GM12878 (cell line): ENCODE measurements around the gene UBASH3A. TPM values are rescaled to one million over a fixed set of nuclear protein-coding genes. Genes with fewer than 3 reads are reported as not detected.

ENCODE experiments used
- ATAC-seq: fragments of 200-7000 bp; cut with Tn5 transposase; 3 replicates; pipeline ENCODE4 v1.9.1; 2020; ENCODE audit warnings: mild to moderate bottlenecking, moderate library complexity
- BruUV-seq: library from RNA; stranded (reverse); fragments of 400-500 nt; replicated peaks from 2 replicates; lab custom pipeline; 2021; lab: Mats Ljungman, UMichigan
- CTCF ChIA-PET: fragments of 300-600 bp; sonication (Branson Sonifier 250); formaldehyde crosslinking; extraction: SDS; loops from one replicate; lab custom pipeline; 2021; ENCODE audit warnings: inconsistent platforms; lab: Yijun Ruan, JAX
- POLR2A ChIA-PET: fragments of 350-600 bp; formaldehyde crosslinking; extraction: SDS; loops from one replicate; lab custom pipeline; 2021; ENCODE audit warnings: inconsistent platforms; lab: Charles Lee
- RAD21 ChIA-PET: fragments of 300-600 bp; sonication (Branson Sonifier 250); formaldehyde crosslinking; loops from one replicate; lab custom pipeline; 2023; ENCODE audit warnings: antibody characterized with exemption; ENCODE audit not compliant: unreplicated experiment; lab: Charles Lee
- SMC1A ChIA-PET: fragments of 300-600 bp; sonication (Branson Sonifier 250); formaldehyde crosslinking; loops from one replicate; lab custom pipeline; 2023; ENCODE audit not compliant: unreplicated experiment, uncharacterized antibody; lab: Charles Lee
- DNase-seq: peaks from one replicate; pipeline ENCODE4 v3.0.0-alpha.2; 2011; ENCODE audit warnings: low read depth, low spot score
- FAIRE-seq: peaks from 3 replicates; lab custom pipeline; 2011; peaks lifted over from hg19 to GRCh38; lab: Jason Lieb, UNC
- H2AFZ ChIP-seq: 2 replicates; pipeline ENCODE4 v1.6.0; 2011; ENCODE audit warnings: low read depth, low read length, control low read depth; ENCODE audit not compliant: control insufficient read depth
- H3K27ac ChIP-seq: 2 replicates; pipeline ENCODE4 v1.5.1; 2011; ENCODE audit warnings: control low read depth; ENCODE audit not compliant: control insufficient read depth, insufficient read depth
- H3K27me3 ChIP-seq, 2 experiments: replicated peaks in 1 of 2; 2 replicates each; pipeline versions ENCODE4 v1.6.0 to v1.6.1; 2011; ENCODE audit warnings: low read length in 1 of 2; ENCODE audit not compliant: control insufficient read depth in 2 of 2, insufficient read depth in 2 of 2
- H3K36me3 ChIP-seq, 2 experiments: 2 replicates each; pipeline ENCODE4 v1.5.1; 2011; ENCODE audit warnings: low read length in 1 of 2; ENCODE audit not compliant: control insufficient read depth in 2 of 2, insufficient read depth in 2 of 2
- H3K4me1 ChIP-seq: 2 replicates; pipeline ENCODE4 v1.6.1; 2011; ENCODE audit warnings: mild to moderate bottlenecking, low read length, moderate library complexity, mixed read lengths; ENCODE audit not compliant: control insufficient read depth, insufficient read depth
- H3K4me2 ChIP-seq: 2 replicates; pipeline ENCODE4 v1.6.0; 2011; ENCODE audit warnings: control low read depth; ENCODE audit not compliant: control insufficient read depth, insufficient read depth
- H3K4me3 ChIP-seq: fragments of 200-600 bp; sonication (generic); 2 replicates; pipeline ENCODE4 v1.5.1; 2016
- H3K79me2 ChIP-seq: 2 replicates; pipeline ENCODE4 v1.6.0; 2011; ENCODE audit warnings: low read length; ENCODE audit not compliant: control insufficient read depth, insufficient read depth
- H3K9ac ChIP-seq: 2 replicates; pipeline ENCODE4 v1.8.0; 2011; ENCODE audit warnings: low read length, control low read depth, mixed read lengths; ENCODE audit not compliant: control insufficient read depth, insufficient read depth
- H3K9me3 ChIP-seq: replicated peaks from 3 replicates; pipeline ENCODE4 v1.5.1; 2011; ENCODE audit warnings: mild to moderate bottlenecking, low read length; ENCODE audit not compliant: control insufficient read depth, insufficient read depth
- H4K20me1 ChIP-seq: 2 replicates; pipeline ENCODE4 v1.6.0; 2011; ENCODE audit not compliant: control insufficient read depth, insufficient read depth
- BCL11A ChIP-seq: IDR thresholded peaks from 2 replicates; pipeline ENCODE4 v1.6.1; 2011; ENCODE audit warnings: low read depth, low read length
- CEBPZ ChIP-seq: fragments of 150-350 bp; IDR thresholded peaks from 2 replicates; pipeline ENCODE4 v1.6.1; 2016; ENCODE audit warnings: low read depth, low read length
- EED ChIP-seq: sonication (generic); IDR thresholded peaks from 2 replicates; pipeline ENCODE4 v1.6.1; 2016; ENCODE audit warnings: antibody characterized with exemption, low read depth
- MEF2A ChIP-seq: IDR thresholded peaks from 2 replicates; pipeline ENCODE4 v1.6.1; 2011; ENCODE audit warnings: low read depth, mild to moderate bottlenecking, low read length, moderate library complexity; ENCODE audit not compliant: insufficient read depth
- MYB ChIP-seq: fragments of 150-350 bp; IDR thresholded peaks from 2 replicates; pipeline ENCODE4 v1.6.1; 2014; ENCODE audit warnings: mild to moderate bottlenecking, low read depth, low read length, borderline replicate concordance
- SIX5 ChIP-seq: IDR thresholded peaks from 2 replicates; pipeline ENCODE4 v1.6.1; 2011; ENCODE audit warnings: mild to moderate bottlenecking, low read depth, low read length, moderate library complexity; ENCODE audit not compliant: severe bottlenecking
- SKIL ChIP-seq: fragments of 450-650 bp; IDR thresholded peaks from 2 replicates; pipeline ENCODE4 v1.6.1; 2017; ENCODE audit warnings: mild to moderate bottlenecking, low read depth, inconsistent platforms; ENCODE audit not compliant: poor library complexity, severe bottlenecking
- SRF ChIP-seq, 2 experiments: IDR thresholded peaks; 2 replicates each; pipeline ENCODE4 v1.6.1; 2011; ENCODE audit warnings: low read depth in 2 of 2, low read length in 2 of 2, mild to moderate bottlenecking in 1 of 2, moderate library complexity in 1 of 2
- ZNF622 ChIP-seq: fragments of 450-650 bp; IDR thresholded peaks from 2 replicates; pipeline ENCODE4 v1.6.1; 2017; ENCODE audit warnings: mild to moderate bottlenecking, inconsistent platforms
- WGBS: methylation state at CpG from one replicate; pipeline ENCODE4 v1.1.6; 2016; ENCODE audit warnings: low lambda C conversion rate; ENCODE audit not compliant: insufficient replicate concordance, insufficient coverage; ENCODE audit errors: missing lambda C conversion rate; 5-methylcytosine and 5-hydroxymethylcytosine counted together
- in situ Hi-C: fragments of 300-500 bp; cut with MboI; formaldehyde crosslinking; loops from 9 replicates; pipeline ENCODE4 v1.14.3; 2018; ENCODE audit warnings: mixed read lengths
- intact Hi-C: fragments of 100-400 bp; cut with micrococcal nuclease; formaldehyde crosslinking; loops from one replicate; pipeline ENCODE4 v1.14.2; 2022; ENCODE audit not compliant: unreplicated experiment
- polyA plus RNA-seq, 11 experiments: library from polyadenylated mRNA; depleted of rRNA in 4 of 11; unstranded in 6 of 11; stranded (reverse) in 5 of 11; fragments of >200 nt; fragmentation: Nextera tagmentation in 4 of 11; fragmentation: Illumina TruSeq in 1 of 11; extraction: Ambion mirVana in 4 of 11; extraction: Trizol in 1 of 11; gene quantifications; 1 replicate in 1 of 11; 2 replicates in 10 of 11; pipeline versions ENCODE4 v1.2.1 to v1.2.3, GENCODE V29; 2011 to 2016; ENCODE audit warnings: inconsistent platforms in 2 of 11, missing spikeins in 2 of 11, low read depth in 1 of 11
- total RNA-seq, 4 experiments: library from RNA; depleted of rRNA in 3 of 4; stranded (reverse); fragments of >200 nt in 3 of 4; fragmentation: Illumina TruSeq in 1 of 4; extraction: Trizol in 1 of 4; gene quantifications; 2 replicates each; pipeline versions ENCODE4 v1.2.1 to v1.2.3, GENCODE V29; 2013 to 2021

The UBASH3A gene
- total and polyA plus RNA-seq, 10 of the 15 experiments (the other 5 are each of a cell fraction or from before 2014, with no cell fraction given): 0.04 to 0.39 (median 0.23) TPM; not detected in 1

- Histone ChIP-seq H4K20me1 (no peaks in the 10 kb centered on the region), H3K36me3 (no peaks in the 10 kb centered on the region), H3K4me1 (peaks cover 6% of the 10 kb centered on the region; the same call in 1 of the 2 replicates), H3K27ac (no peak overlapping the region), H3K9ac (no peak overlapping the region), H3K4me3 (no peak overlapping the region), H3K9me3 (no peaks in the 10 kb centered on the region), H3K79me2 (no peaks in the 10 kb centered on the region), H2AFZ (no peak overlapping the region), H3K27me3 (no peaks in the 10 kb centered on the region), H3K4me2 (no peak overlapping the region)
- in situ Hi-C loops: no loop called here
- ChIA-PET SMC1A (interaction anchor here (0.5 to 1.5 kb wide), 2 partner anchors 8 to 20 kb away, joined by 3 read pairs; no protein-coding TSS in a partner anchor), RAD21 (no interaction called here), CTCF (no interaction called here), POLR2A (no interaction called here)
- no peak for TF ChIP-seq SKIL
- ATAC-seq (no peak), DNase-seq (no peak), FAIRE-seq (no peak)
- intact Hi-C loops: no loop called here
- 73% methylated on average over 16 of the region's 16 CpGs for WGBS
- BruUV-seq: no TSS peak
Observed at GRCh38 chr21:42369821-42370220, 33.9 kb upstream of the UBASH3A start.

GRCh38 chr21:42370894-42371654 lies 32.6 kb upstream of the UBASH3A start:
- no peak for ATAC-seq
- no peaks in the 10 kb centered on the region for H3K79me2 ChIP-seq
- TF ChIP-seq EED (no peak), SIX5 (no peak), ZNF622 (no peak), MYB (no peak), MEF2A (no peak), SRF (IDR thresholded peaks at IDR 0.05; ENCODE audit: low read depth in 2 of 2, low read length in 2 of 2) (no peak), BCL11A (no peak), CEBPZ (no peak)
- TF ChIP-seq, all 136 proteins: peak for 0
- Histone ChIP-seq H3K4me3 (no peak overlapping the region), H3K36me3 (no peaks in the 10 kb centered on the region), H3K27me3 (no peaks in the 10 kb centered on the region), H3K4me1 (peaks cover 6% of the 10 kb centered on the region; the same call in 1 of the 2 replicates), H3K9ac (no peak overlapping the region), H3K9me3 (no peaks in the 10 kb centered on the region), H3K27ac (no peak overlapping the region), H4K20me1 (no peaks in the 10 kb centered on the region), H3K4me2 (no peak overlapping the region), H2AFZ (no peak overlapping the region)
- FAIRE-seq (no peak), DNase-seq (no peak)
- intact Hi-C loops: no loop called here
- in situ Hi-C loops: no loop called here
- CTCF ChIA-PET: no interaction called here
- SMC1A ChIA-PET: no interaction called here
- BruUV-seq: no TSS peak
- 63% methylated on average over 18 of the region's 18 CpGs for WGBS
- RAD21 ChIA-PET: no interaction called here
- POLR2A ChIA-PET: no interaction called here
